ENCODE measurements around the gene CRISP1.

CRISP1 gene, protein sequence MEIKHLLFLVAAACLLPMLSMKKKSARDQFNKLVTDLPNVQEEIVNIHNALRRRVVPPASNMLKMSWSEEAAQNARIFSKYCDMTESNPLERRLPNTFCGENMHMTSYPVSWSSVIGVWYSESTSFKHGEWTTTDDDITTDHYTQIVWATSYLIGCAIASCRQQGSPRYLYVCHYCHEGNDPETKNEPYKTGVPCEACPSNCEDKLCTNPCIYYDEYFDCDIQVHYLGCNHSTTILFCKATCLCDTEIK

GRCh38 chr6:49866485-49866943, at the start of gene CRISP1:
TSS of gene CRISP1 (minus strand) at chr6:49866535. CDS start at chr6:49857400, 9,135 bp downstream.
- no peak for TF ChIP-seq ZNF565 (CRISPR knock-in tag; conservative IDR thresholded peaks at IDR 0.05; ENCODE audit: low read depth)
- no peak for TF ChIP-seq OSR1 (CRISPR knock-in tag; IDR thresholded peaks at IDR 0.05)
- no peak for TF ChIP-seq ESRRG (CRISPR knock-in tag; IDR thresholded peaks at IDR 0.05)
- TF ChIP-seq, protein P1, sequence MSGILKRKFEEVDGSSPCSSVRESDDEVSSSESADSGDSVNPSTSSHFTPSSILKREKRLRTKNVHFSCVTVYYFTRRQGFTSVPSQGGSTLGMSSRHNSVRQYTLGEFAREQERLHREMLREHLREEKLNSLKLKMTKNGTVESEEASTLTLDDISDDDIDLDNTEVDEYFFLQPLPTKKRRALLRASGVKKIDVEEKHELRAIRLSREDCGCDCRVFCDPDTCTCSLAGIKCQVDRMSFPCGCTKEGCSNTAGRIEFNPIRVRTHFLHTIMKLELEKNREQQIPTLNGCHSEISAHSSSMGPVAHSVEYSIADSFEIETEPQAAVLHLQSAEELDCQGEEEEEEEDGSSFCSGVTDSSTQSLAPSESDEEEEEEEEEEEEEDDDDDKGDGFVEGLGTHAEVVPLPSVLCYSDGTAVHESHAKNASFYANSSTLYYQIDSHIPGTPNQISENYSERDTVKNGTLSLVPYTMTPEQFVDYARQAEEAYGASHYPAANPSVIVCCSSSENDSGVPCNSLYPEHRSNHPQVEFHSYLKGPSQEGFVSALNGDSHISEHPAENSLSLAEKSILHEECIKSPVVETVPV (CRISPR knock-in tag; IDR thresholded peaks at IDR 0.05), result no peak
- no peak for TF ChIP-seq BACH2 (CRISPR knock-in tag; IDR thresholded peaks at IDR 0.05; ENCODE audit: borderline replicate concordance)
- no peak for TF ChIP-seq ZNF8 (CRISPR knock-in tag; IDR thresholded peaks at IDR 0.05)
- TF ChIP-seq ZFP30 (CRISPR knock-in tag; IDR thresholded peaks at IDR 0.05), result no peak
- no peak for TF ChIP-seq PPARA (CRISPR knock-in tag; IDR thresholded peaks at IDR 0.05; ENCODE audit: borderline replicate concordance)
- no peak for TF ChIP-seq ARNTL (CRISPR knock-in tag; IDR thresholded peaks at IDR 0.05; ENCODE audit: borderline replicate concordance, low read depth)
- TF ChIP-seq, protein P2, sequence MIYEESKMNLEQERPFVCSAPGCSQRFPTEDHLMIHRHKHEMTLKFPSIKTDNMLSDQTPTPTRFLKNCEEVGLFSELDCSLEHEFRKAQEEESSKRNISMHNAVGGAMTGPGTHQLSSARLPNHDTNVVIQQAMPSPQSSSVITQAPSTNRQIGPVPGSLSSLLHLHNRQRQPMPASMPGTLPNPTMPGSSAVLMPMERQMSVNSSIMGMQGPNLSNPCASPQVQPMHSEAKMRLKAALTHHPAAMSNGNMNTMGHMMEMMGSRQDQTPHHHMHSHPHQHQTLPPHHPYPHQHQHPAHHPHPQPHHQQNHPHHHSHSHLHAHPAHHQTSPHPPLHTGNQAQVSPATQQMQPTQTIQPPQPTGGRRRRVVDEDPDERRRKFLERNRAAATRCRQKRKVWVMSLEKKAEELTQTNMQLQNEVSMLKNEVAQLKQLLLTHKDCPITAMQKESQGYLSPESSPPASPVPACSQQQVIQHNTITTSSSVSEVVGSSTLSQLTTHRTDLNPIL (CRISPR knock-in tag; IDR thresholded peaks at IDR 0.05; ENCODE audit: low read depth), result no peak
- no peak for TF ChIP-seq CSDC2 (CRISPR knock-in tag; IDR thresholded peaks at IDR 0.05)
- no peak for TF ChIP-seq ISL1 (CRISPR knock-in tag; IDR thresholded peaks at IDR 0.05)
- no peak for TF ChIP-seq TOX (CRISPR knock-in tag; IDR thresholded peaks at IDR 0.05; ENCODE audit: borderline replicate concordance)
- TF ChIP-seq PATZ1 (CRISPR knock-in tag; IDR thresholded peaks at IDR 0.05; ENCODE audit: borderline replicate concordance), result no peak
- TF ChIP-seq SNAI2 (CRISPR knock-in tag; IDR thresholded peaks at IDR 0.05), result no peak
- TF ChIP-seq POU6F1 (CRISPR knock-in tag; IDR thresholded peaks at IDR 0.05; ENCODE audit: borderline replicate concordance, low read depth), result no peak
- TF ChIP-seq TSHZ2 (CRISPR knock-in tag; IDR thresholded peaks at IDR 0.05), result no peak
- no peak for TF ChIP-seq ZC3H10 (CRISPR knock-in tag; IDR thresholded peaks at IDR 0.05)
- no peak for TF ChIP-seq RARB (CRISPR knock-in tag; IDR thresholded peaks at IDR 0.05)
- ATAC-seq, result no peak

DNA sequence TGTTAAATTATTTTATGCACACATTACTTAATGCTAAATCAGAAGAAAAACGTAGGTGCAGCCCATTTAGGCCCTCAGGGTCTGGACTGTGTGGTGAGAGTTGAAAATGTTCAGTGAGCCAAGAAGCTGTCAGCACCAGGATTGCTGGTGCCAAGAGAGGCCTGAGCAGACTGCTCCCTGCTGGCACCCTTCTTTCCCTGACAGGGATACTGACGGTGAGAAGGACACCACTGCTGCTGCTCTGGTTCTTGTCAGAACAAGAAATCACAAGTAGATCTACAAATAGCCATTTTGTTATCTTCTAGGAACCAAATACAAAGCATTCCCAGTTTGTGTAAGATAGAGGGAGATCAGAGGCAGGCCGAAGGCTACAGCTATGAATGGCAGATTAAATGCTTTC, 48.7 kb upstream of the CRISP1 start:
- no peak for TF ChIP-seq ESRRG (CRISPR knock-in tag; IDR thresholded peaks at IDR 0.05)
- TF ChIP-seq ISL1 (CRISPR knock-in tag; IDR thresholded peaks at IDR 0.05), result peak; percentile 69
- TF ChIP-seq, protein P2 (CRISPR knock-in tag; IDR thresholded peaks at IDR 0.05; ENCODE audit: low read depth), result no peak
- peak; percentile 40; the same call in 1 of the 2 replicates for TF ChIP-seq TSHZ2 (CRISPR knock-in tag; IDR thresholded peaks at IDR 0.05)
- no peak for TF ChIP-seq PATZ1 (CRISPR knock-in tag; IDR thresholded peaks at IDR 0.05; ENCODE audit: borderline replicate concordance)
- peak; percentile 43; the same call in 1 of the 2 replicates for TF ChIP-seq TCF4 (CRISPR knock-in tag; IDR thresholded peaks at IDR 0.05; ENCODE audit: borderline replicate concordance)
- TF ChIP-seq POU6F1 (CRISPR knock-in tag; IDR thresholded peaks at IDR 0.05; ENCODE audit: borderline replicate concordance, low read depth), result no peak
- ATAC-seq, result peak; percentile 71
